ENCODE results near the gene LRRC8C.
"Not testable (repeated sequence)": the region's sequence is repeated elsewhere in the genome, so short reads cannot be mapped to it uniquely, and the experiment has no call there.

The LRRC8C gene

DNA sequence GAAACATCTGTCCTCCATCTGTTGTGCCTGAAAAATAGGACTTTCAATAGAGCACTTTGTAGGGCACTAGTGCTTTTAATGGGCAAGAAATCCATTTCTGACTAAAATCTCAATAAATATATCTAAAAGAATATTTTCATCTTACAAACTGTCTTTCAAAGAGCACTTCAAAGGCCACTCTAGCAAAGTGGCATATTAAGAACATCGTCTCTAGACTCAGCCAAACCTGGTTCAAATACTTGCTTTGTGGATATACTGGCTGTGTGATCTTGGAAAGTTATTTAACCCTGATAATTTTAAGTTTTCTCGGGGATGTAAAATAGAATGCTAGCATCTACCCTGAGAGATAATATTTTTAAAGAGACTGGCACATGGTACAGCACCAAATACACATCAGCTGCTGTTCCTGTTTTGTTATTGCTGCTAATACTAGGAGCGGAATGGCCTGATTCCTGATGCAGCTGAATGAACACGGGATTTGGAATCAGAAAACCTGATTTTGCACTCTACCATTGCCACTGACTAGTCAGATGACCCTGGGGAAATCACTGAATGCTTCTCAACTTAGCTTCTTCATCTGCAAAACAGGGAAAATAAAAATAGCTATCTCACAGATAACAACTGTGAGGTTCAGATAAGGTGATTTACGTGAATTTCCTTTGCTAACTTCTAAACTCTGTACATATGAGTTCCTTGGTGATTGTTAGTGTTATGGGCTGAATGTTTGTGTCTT lies 25.2 kb upstream of the LRRC8C start:
- DNase-seq (ENCODE audit: low read depth, low spot score): no peak

DNA sequence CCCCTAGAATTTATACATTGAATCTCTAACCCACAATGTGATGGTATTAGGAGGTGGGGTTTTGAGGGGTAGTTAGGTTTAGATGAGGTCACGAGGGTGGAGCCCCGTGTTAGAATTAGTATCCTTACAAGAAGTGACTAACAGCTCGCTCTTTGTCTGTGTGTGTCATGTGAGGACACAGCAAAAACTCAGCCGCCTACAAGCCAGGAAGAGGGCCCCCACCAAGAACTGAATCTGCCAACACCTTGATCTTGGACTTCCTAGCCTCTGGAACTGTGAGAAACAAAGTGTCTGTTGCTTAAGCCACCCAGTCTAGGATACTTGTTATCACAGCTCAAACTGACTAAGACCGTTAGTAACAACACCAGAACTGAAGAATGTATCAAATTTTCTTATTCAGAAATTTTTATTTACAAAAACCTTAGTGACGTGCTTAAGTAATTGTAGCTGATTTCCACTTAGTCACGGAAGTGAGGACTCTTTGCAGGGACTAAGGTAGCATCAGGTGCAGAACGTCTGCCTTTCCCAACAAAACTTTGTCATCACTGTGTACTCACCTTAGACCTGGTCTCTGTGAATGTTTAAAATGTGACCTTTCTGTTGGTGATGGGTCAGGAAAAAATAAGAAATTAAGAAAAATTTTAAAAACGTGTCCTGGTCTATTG lies 24.5 kb upstream of the LRRC8C start:
- DNase-seq (ENCODE audit: low read depth, low spot score): peak; percentile 47

DNA sequence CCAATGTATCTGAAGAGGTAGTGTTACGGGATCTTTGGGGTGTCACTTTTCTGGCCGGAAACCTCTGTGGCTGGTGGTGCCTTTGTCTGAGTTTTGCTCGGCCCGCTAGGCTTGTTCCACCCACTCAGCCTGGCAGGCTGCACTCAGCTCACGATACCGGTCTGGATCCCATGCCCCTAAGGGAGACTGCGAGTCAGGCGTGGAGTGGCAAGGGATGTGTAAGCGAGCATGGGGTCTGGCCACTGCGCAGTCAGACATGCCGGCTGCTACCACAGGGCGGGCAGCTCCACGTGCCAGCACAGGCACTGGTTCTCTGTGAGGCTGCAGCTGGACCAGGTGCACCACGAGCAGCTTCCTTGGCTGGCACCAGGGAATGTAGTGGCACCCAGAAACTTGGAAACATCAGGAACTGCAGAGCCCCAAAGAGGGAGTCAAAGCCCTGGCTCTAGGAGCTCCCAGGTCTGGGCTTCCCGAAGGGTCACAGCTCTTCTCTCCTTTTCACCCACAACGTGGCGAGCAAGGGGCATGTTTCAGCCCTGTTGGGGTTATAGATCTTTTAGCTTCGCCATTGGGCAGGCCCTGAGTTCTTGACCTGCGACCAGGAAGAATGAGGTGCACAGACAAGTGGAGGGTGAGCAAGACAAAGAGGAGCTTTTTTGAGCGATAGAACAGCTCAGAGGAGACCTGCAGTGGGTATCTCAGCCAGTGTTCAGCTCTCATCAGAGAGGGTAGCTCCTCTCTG lies 23.8 kb upstream of the LRRC8C start:
- no peak for DNase-seq (ENCODE audit: low read depth, low spot score)

DNA sequence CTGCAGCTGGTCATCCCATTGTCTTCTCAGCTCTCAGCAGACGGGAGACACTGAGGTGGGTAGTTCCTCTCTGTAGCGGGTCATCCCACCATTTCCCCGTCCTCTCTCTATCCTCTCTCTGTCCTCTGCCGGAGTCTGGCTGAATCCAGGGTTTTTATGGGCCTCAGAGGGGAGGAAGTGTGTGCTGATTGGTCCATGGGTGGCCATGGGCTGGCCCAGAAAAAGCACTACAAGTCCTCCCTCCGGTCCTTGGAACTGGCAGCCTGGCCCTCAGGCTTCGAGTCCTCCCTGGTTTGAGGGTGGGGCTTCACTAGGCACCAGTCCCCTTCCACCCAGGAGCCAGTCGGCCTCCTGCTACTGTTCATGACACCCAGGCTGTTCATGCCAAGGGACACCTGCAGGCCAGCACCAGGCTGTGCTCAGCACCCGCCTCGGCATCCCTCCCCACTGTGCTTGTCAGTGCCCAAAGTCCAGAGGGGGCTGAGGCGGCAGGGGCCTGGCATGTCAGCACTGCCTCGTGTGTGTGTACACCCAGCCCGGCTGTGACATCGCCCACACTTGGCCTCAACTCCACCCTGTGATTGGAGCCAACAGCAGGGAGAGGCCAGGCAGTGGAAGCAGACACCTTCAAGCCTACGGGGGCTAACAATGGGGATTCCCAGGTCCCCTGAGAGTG lies 23.0 kb upstream of the LRRC8C start:
- no peak for DNase-seq (ENCODE audit: low read depth, low spot score)

DNA sequence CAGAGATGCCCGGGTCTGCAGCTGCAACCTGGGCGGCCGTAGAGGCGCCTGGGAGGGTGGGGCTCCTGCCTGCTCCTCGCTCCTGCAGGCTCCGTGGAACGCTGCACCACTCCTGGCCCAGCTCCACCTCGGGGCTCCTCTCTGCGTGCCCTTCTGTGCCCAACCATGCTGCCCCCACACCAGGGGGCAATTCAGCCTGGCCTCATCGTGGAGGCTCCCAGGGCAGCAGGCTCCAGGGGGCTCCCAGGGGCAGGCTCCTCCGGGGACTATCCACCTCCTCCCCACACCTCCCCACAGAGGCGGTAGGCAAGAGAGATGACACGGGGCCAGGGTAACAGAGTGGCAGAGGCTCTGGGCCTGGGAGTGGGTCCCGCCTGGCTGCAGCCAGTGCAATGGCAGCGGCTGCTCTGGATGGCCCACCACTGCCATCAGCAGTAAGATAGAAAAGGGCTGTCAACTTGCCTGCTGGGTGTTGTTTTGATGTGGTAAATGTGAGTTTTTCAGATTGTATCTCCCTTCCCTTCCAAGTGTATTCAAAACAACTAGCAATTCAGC lies 22.4 kb upstream of the LRRC8C start:
- DNase-seq (ENCODE audit: low read depth, low spot score): no peak

DNA sequence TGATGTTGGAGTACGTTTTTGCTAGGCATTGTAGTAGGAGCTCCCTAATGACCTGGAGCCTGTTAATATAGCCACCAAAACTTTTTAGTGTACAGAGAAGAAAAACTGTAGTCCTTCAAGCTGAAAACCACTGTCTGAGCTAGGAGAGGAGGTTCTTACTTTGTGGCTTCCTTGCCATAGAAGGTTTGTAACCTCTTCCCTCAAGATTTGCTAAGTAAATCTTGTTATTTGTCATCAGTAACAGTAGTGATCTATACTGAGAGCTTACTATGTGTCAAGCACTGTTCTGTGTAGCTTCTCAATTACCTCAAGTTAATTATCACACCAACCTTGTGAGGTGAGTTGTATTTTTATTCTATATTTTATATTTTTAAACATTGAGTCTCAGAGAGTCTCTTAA lies 21.2 kb upstream of the LRRC8C start:
- DNase-seq (ENCODE audit: low read depth, low spot score): no peak

DNA sequence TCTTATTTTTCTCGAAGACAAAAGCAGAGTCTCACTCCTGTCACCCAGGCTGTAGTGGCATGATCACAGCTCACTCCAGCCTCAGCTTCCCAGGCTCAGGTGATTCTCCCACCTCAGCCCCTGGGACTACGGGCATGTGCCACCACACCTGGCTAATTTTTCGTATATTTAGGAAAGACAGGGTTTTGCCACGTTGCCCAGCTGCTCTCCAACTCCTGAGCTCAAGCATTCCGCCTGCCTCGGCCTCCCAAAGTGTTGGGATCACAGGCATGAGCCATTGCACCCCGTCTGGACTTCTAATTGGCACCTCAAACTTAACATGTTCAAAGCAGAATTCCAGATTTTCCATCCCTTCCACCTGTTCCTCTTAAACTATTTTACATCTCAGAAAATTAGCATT lies 19.0 kb upstream of the LRRC8C start:
- DNase-seq (ENCODE audit: low read depth, low spot score): no peak

DNA sequence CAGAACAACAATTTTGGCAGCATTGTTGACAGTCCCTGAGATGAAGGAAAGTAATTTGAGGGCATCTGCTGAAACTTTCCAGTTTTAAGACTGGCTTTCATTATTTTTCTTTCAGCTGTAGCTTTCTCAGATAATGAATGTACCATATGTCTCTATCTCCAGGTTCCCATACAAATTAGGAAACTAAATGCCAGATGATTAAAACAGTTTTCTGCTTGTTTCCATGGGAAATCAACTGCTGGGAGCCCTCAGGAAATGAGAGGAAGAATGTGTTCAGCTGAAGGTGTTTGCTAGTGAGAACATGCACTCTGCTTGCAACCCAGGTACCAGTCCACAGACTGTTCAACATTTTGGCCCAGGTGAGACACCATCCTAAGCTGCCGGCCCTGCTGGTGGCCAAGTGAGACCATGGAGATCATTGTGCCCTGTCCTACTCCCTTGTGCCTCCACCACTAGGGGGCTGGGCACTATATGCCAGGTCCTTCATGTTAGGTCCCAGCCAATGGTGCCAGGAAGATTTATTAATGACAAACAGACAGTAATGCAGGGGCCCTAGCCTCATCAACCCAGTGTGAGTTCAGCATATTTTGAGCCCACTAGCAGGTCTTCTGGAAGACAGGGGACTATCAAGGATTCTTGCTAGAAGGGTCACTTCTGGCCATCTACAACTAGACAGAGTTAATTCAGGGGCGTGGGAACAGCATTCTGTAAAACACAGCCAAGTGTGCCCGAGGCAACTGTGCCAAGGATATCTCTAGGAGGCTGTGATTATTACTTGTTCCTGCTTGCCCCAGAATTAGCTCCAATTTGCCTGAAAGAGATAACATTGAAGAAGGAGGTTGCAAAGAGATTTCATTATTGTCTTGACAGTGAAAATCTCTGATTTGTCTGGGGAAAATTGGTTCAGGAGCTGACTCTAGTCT lies 17.0 kb upstream of the LRRC8C start:
- DNase-seq (ENCODE audit: low read depth, low spot score): no peak

DNA sequence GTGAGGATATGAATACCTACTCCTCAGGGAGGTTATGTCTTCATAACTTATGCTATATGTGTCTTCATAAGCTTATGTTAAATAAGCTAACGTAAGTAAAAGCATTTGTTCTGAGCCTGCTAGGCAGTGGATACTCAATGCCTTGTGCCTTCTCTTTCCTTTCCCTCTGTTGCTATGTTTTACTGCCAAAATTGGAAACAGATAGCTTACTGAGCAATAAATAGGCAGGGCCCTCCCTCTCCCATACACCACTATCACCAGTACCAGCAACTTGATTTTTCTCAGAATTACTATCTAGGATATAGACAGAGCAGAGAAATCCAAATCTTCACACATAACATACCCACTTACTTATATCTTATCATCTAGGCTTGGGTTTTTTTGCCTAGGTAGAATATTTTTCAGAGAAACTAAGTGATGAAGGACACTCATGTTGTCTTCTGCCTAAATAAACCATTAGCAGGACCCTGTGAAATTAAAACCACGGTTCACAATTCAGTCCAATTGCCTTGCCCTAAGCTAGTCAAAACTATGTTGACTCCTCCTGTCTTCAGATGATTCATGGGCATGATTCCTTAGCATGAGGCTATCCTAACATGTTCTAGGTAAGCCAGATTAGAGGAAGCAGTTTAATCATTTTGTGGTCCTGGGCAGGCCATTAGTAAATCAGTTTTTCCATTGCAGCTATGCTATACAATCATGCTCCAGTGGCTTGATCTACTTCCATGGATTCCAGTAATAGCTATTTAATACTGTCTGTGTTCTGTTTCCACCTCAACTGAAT lies 15.9 kb upstream of the LRRC8C start:
- no peak for DNase-seq (ENCODE audit: low read depth, low spot score)

DNA sequence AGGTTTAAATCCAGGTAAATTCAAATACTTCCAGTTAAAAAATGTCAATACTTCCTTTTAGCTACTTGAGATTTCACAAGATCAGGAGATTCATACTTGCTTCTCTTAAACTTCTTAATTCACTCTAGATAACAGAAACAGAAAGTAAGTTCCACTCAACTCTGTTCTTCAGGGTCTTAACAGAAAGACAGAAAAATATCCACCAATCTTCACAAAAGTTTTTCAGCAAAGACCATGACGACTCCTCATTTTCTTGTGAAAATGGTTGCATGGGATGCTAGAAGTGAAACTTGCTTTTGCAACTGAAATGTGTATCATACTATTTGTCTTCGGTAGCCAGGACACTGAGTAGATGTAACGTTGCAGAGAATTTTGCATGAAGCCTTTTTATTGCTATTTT lies 12.3 kb upstream of the LRRC8C start:
- no peak for DNase-seq (ENCODE audit: low read depth, low spot score)

DNA sequence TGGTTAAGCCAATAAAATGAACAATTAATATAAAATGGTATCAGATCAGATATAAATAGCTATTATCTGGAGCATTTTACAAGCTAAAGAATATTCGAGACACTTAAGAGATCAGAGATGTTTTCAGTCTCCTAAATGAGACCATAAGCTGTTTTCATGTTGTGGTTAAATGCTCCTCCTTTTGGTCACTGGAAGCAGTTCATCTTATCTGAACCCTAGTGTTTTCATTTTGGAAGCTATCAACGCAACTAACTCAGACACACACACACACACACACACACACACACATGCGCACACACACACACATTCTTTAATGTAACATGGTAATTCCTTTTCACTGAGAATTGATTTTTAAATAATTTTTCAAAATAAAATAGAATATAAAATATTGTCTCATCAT lies 10.0 kb upstream of the LRRC8C start:
- DNase-seq (ENCODE audit: low read depth, low spot score): no peak

DNA sequence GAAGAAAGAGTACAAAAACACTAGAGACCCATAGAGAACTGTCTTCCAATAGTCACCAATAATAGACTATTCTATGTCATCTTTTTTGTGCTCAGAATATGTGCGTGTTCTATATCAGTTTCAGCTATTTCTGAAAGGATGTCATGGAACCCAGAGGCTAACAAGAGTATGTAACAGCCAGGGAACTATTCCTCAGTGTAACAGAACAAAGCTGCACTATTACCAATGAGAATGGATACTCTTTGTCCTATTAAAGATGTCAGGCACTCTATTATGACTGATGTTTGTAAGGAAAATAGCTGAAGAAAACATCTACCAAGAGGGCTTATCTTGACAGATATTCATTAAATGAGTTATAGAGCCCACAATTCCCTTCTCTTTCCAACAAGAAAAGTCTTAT lies 8.6 kb upstream of the LRRC8C start:
- DNase-seq (ENCODE audit: low read depth, low spot score): no peak

DNA sequence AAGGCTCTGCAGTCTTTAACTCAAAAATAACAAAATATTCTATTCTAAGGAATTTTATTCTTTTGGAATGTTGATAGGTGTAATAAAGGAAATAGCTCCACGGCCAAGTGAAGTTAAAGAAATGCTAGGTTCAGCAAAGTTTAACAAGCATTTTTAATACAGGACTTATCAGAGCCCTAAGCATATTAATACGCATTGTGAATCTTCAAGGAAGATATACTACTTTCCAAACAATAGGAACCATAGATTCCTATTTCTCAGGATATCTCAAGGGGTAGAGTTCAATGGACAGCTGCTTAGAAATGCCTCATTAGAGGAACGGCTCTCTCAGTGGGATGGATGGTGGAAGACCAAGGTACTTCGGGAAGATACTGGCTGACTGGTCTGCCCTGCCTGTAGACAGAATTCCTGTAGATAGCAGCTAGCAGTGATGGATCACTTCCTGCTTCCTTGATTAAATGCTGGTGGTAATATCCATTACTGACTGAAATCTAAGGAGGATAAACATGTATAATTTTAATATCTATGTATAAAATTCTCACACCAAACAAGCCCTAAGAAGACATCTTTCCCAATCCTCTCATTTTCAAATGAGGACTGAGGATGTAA lies 8.1 kb upstream of the LRRC8C start:
- no peak for DNase-seq (ENCODE audit: low read depth, low spot score)

DNA sequence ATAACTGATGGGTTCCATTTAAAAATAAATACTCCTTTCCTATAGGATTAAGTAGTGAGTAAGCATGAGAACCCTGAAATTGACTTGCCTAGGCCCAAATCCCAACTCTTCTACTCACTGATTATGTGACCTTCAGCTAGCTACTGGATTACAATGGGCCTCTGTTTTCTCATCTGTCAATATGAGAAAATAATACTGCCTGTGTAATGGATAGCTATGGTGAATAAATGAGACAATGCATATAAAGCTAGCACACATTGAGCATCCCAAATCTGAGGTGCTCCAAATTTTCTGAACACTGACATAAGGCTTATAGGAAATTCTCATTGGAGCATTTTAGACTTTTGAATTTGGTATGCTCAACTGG lies 5.3 kb upstream of the LRRC8C start:
- DNase-seq (ENCODE audit: low read depth, low spot score): no peak

DNA sequence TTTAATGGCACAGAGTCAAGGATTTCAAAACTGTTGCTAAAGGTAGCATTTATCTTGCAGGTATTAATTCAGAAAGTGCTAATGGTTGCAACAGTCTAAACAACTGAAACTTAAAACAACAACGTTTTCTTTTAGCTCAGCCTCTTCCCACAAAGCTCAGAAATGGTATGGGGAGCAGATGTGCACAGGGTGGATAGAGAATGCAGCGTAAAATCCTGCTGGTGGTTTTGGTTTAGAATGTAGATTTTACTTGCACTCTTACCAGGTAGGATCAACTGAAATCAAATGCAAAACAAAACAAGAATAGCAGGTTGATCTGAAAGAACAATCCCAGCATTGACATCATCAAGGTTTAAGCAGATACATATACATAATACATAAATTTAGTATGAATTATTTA lies 3.8 kb upstream of the LRRC8C start:
- no peak for DNase-seq (ENCODE audit: low read depth, low spot score)

DNA sequence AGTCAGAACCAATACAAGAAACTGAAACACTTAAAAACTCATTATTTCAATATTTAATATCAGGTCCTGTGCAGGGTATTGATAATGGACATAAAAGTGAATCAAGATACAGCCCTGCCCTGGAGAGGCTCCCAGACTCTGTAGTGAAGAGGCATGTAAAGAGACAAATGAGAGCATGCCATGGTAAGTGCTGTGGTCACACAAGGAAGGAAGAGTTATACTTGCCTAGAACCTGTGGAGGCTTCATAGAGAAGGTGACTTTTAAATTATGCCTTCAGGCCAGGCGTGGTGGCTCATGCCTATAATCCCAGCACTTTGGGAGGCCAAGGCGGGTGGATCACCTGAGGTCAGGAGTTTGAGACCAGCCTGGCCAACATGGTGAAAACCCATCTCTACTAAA lies 3.3 kb upstream of the LRRC8C start:
- not testable (repeated sequence) for DNase-seq (ENCODE audit: low read depth, low spot score)

DNA sequence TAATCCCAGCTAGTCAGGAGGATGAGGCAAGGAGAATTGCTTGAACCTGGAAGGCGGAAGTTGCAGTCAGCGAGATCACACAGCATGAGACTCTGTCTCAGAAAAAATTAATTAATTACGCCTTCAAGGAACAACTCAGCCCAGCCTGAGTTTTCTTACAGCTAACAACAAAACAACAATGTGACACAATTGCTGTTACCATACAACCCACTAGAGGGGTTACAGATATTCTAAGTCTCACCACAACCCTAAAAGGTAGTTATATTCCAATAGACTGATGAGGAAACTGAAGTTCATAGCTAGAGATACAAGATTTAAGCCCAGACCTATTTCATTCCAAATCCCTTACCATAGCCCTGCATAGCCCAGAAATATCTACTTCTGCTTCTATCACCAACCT lies 2.9 kb upstream of the LRRC8C start:
- no peak for DNase-seq (ENCODE audit: low read depth, low spot score)

DNA sequence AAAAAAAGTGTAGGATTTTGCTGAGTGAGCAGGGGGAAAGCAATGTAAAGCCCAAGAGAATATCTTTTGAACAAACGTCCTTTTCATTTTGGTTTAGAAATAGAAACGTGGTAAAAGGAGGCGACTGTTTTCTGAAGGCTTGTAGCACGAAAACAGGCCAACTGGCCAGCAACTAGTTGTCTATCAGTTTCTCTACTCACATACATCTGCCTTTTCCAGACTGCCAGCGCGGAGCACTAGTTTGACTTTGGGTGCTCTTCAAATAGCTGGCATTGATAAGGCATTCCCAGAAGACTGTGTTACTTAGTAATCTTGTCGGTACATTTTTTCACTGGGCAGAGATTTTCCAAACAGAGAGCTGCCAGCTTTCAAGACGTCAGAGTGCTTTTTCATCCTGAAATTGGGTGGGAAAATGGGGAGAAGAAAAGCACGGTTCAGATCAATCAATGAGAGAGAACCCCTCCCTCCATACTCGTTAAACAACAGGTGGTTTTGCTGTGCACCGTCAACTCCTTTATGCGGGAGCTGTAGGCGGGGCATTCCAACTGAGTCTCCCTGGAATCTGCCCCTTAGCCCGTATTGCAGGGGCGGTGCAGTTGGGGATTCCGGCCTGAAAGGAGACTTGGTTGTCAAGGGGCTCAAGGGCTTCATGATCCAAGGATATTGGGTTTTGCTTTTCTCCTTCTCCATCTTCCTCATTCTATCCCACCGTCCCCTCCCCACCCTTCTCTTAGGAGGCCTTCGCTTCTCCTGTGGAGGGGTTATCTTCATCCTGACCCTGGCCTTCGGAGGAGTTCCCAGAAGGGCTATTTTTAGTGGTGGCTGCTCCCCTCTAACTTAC lies 884 bp upstream of the LRRC8C start:
- DNase-seq (ENCODE audit: low read depth, low spot score): no peak

DNA sequence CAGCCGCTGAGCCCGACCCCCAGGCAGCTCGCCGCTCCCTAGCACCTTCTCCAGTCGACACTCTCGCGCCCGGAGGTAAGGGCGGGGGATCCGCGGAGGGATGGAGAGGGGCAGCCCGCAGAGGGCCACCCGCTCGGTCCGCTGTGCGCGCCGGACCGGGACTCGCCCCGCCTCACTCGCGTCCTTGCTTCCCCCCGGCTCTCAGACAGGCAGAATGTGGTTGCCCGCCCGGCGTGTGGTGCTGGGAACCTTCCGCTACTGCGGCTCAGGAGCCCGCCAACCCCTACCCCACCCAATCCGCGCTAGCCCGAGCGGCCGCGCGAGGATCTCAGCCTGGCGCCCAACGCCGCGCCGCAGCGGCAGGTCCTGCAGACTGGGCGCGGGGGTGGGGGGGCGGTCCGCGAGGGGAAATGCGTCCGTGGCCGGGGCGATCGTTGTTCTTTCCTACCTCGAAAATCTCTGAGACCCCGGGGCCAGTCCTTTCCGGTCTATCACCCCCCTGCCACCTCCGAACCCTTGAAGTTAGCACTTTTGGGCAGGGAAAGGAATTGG lies 404 bp downstream of the LRRC8C start:
- no peak for DNase-seq (ENCODE audit: low read depth, low spot score)

Measured in activated CD4-positive, CD25-positive, alpha-beta regulatory T cell treated with anti-CD3 and anti-CD28 coated beads, Interleukin-2, amount 50 U/mL, for 16 hours (primary cell).